Cardiac fibroblast (primary cell): ENCODE results near the gene NDUFS1.
"Not testable (repeated sequence)": the region's sequence is repeated elsewhere in the genome, so short reads cannot be mapped to it uniquely, and the experiment has no call there.

Source experiments
- DNase-seq, 2 donors: peaks; one replicate each; pipeline versions ENCODE4 v3.0.0 to v3.0.0-alpha.2; 2010; ENCODE audit warnings: low read depth in 2 of 2
- H3K4me3 ChIP-seq, 2 donors: replicated peaks in 1 of 2; 1 replicate in 1 of 2; 2 replicates in 1 of 2; pipeline ENCODE4 v1.5.1; 2011; ENCODE audit warnings: low read depth in 2 of 2, low read length in 2 of 2, mild to moderate bottlenecking in 2 of 2, moderate library complexity in 1 of 2
- TF ChIP-seq, protein P1 (sequence below): IDR thresholded peaks from one replicate; pipeline ENCODE4 v1.5.1; 2011; ENCODE audit warnings: low read depth, mild to moderate bottlenecking, low read length, inconsistent platforms

Gene NDUFS1

DNA sequence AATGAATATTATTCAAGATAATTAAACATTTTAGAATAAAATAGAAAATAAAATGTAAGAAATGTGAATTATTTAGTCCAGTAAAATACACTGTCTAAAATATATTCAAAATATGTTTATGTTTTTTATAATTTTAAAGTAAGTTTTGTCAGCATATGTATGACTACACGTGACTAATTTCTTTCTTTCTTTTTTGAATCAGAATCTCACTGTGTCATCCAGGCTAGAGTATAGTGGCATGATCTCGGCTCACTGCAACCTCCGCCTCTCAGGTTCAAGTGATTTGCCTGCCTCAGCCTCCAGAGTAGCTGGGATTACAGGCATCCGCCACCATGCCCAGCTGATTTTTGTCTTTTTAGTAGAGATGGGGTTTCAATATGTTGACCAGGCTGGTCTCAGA is 54.2 kb downstream of the NDUFS1 start:
- TF ChIP-seq, protein P1, sequence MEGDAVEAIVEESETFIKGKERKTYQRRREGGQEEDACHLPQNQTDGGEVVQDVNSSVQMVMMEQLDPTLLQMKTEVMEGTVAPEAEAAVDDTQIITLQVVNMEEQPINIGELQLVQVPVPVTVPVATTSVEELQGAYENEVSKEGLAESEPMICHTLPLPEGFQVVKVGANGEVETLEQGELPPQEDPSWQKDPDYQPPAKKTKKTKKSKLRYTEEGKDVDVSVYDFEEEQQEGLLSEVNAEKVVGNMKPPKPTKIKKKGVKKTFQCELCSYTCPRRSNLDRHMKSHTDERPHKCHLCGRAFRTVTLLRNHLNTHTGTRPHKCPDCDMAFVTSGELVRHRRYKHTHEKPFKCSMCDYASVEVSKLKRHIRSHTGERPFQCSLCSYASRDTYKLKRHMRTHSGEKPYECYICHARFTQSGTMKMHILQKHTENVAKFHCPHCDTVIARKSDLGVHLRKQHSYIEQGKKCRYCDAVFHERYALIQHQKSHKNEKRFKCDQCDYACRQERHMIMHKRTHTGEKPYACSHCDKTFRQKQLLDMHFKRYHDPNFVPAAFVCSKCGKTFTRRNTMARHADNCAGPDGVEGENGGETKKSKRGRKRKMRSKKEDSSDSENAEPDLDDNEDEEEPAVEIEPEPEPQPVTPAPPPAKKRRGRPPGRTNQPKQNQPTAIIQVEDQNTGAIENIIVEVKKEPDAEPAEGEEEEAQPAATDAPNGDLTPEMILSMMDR, result no peak
- DNase-seq, result no peak
- no peak overlapping the region for H3K4me3 ChIP-seq

- H3K4me3 ChIP-seq, result not testable (repeated sequence)
Observed at GRCh38 chr2:206098872-206099271, 60.4 kb downstream of the NDUFS1 start.

DNA sequence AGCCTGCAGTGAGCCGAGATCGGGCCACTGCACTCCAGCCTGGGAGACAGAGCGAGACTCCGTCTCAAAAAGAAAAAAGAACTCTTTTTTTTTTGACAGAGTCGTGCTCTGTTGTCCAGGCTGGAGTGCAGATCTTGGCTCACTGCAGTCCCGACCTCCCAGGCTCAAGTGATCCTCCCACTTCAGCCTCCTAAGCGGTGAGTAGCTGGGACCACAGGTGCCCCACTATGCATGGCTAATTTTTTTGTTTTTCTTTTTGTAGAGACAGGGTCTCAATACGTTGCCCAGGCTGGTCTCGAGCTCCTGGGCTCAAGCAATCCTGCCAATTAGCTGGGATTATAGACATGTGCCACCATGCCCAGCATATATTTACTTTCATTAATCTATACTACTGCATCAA is 60.8 kb downstream of the NDUFS1 start:
- TF ChIP-seq, protein P1, result no peak
- no peak overlapping the region for H3K4me3 ChIP-seq

More at GRCh38 chr2:206098872-206099271, 60.4 kb downstream of the NDUFS1 start:
- DNase-seq, result not testable (repeated sequence)

DNA sequence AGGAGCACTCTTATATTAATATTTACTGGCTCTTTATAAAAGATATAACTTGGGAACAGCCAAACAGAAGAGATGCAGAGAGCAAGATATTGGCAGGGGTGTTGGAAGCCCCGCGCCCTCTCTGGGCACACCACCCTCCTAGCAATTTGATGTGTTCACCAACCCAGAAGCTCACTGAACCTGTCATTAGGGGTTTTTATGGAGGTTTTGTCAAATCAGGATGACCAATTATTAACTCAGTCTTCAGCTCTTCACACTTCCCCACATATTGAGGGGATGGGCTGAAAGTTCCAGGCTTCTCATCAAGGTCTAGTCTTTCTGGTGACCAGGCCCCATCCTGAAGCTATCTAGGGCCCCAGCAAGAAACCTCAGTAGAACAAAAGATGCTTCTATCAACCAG is 62.4 kb downstream of the NDUFS1 start:
- no peak overlapping the region for H3K4me3 ChIP-seq

More for the DNA sequence above, 60.8 kb downstream of the NDUFS1 start:
- DNase-seq, result no peak

DNA sequence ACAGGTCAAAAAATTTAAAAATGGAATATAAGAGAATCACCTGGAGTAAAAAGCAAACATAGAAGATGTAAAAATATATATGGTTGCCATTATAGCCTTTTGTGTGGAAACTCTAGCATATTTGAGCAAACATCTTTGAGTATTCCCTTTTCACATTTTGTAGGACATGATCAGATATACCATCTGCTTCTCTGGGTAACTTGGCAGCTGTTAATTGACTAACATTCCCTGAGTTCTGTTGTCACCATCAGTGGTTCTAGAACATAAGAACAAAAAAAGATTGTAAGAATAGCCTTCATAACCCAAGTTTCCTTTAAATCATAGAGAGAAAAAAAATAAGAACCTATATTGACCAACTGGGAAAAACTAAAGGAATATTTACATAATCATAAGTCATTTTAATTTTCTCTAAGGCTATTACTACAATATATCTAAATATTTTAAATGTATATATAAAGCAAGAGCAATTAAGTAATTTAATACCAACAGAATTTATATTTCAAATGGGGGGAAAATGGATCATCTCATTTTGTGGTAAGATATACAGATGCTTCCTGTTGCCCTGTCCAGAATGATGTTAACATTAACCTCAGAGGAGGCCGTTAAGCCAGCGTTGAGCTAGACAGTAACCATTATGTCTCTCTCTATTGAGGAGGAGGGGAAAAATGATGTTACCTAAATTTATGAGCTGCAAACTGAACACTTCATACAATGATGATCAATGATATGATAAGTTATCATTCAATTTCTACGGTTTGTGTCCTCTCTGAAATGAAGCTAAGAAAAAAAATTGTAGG is 63.5 kb downstream of the NDUFS1 start:
- H3K4me3 ChIP-seq, result no peak overlapping the region

More for the DNA sequence above, 62.4 kb downstream of the NDUFS1 start:
- no peak for DNase-seq
- TF ChIP-seq, protein P1, result no peak

GRCh38 chr2:206092297-206092696 is 66.9 kb downstream of the NDUFS1 start:
- TF ChIP-seq, protein P1, result no peak
- H3K4me3 ChIP-seq, result no peak overlapping the region
- no peak for DNase-seq

More for the DNA sequence above, 63.5 kb downstream of the NDUFS1 start:
- TF ChIP-seq, protein P1, result no peak
- DNase-seq, result no peak

DNA sequence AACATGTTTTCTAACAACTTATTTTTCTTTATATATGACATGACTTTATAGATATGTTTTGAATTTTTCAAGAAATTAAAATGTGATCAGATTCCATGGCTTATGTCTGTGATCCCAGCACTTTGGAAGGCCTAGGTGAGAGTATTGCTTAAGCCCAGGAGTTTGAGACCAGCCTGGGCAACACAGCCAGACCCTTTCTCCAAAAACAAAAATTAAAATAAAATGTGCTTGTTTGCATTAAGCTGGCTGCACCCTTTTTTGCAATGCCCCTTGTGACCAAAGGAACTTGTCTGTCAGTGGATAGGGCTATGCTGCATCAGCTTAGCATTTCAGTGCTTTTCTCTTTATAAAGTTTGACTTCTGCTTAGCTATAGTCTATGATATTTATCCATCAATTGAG is 71.0 kb downstream of the NDUFS1 start:
- DNase-seq, result no peak
- TF ChIP-seq, protein P1, result no peak
- no peak overlapping the region for H3K4me3 ChIP-seq
